A549 (cell line): ENCODE measurements around the gene ZNF622. TPM values are rescaled to one million over a fixed set of nuclear protein-coding genes. Genes with fewer than 3 reads are reported as not detected.

Source experiments
- ATAC-seq, 2 experiments: fragments of 200-7000 bp in 1 of 2; fragments of >200 bp in 1 of 2; cut with Nextera tagmentation in 1 of 2; cut with Tn5 transposase in 1 of 2; 3 replicates each; pipeline versions ENCODE4 v1.8.0 to v1.9.1; 2018 to 2020; ENCODE audit warnings: mild to moderate bottlenecking in 1 of 2, moderate library complexity in 1 of 2
- CTCF ChIA-PET: fragments of 300-600 bp; sonication (Branson Sonifier 250); formaldehyde crosslinking; extraction: SDS; loops from one replicate; lab custom pipeline; 2021; ENCODE audit warnings: antibody characterized with exemption, inconsistent platforms; lab: Yijun Ruan, JAX
- POLR2A ChIA-PET: fragments of 350-600 bp; formaldehyde crosslinking; extraction: SDS; loops from one replicate; lab custom pipeline; 2021; ENCODE audit warnings: antibody characterized with exemption, inconsistent platforms; lab: Yijun Ruan, JAX
- DNase-seq, 2 experiments: peaks; one replicate each; pipeline versions ENCODE4 v3.0.0 to v3.0.0-alpha.2; 2011 to 2016; ENCODE audit warnings: low read depth in 1 of 2, low spot score in 1 of 2
- FAIRE-seq: peaks from 2 replicates; lab custom pipeline; 2011; peaks lifted over from hg19 to GRCh38; lab: Jason Lieb, UNC
- H3K27ac ChIP-seq, 2 experiments: fragments of >200 bp; sonication (Bioruptor Twin); formaldehyde crosslinking; 3 replicates each; pipeline ENCODE4 v1.5.1; 2016 to 2017
- H3K4me1 ChIP-seq: fragments of >200 bp; sonication (Bioruptor Twin); formaldehyde crosslinking; 3 replicates; pipeline ENCODE4 v1.6.1; 2016
- H3K4me2 ChIP-seq: fragments of >200 bp; sonication (Bioruptor Twin); formaldehyde crosslinking; 3 replicates; pipeline ENCODE4 v1.6.1; 2016
- H3K4me3 ChIP-seq: fragments of >200 bp; sonication (Bioruptor Twin); formaldehyde crosslinking; 3 replicates; pipeline ENCODE4 v1.5.1; 2016
- H3K9me3 ChIP-seq: fragments of >200 bp; sonication (Bioruptor Twin); formaldehyde crosslinking; 3 replicates; pipeline ENCODE4 v1.6.1; 2016
- ATOH8 ChIP-seq: fragments of 250-450 bp; sonication (Bioruptor Pico); IDR thresholded peaks from 2 replicates; pipeline ENCODE4 v1.5.0; 2020; ENCODE audit warnings: low read depth, mild to moderate bottlenecking, moderate library complexity
- CBX2 ChIP-seq: fragments of 200-600 bp; sonication (generic); IDR thresholded peaks from 2 replicates; pipeline ENCODE4 v1.6.1; 2016; ENCODE audit warnings: low read depth, mild to moderate bottlenecking, borderline replicate concordance
- CBX8 ChIP-seq: fragments of 200-600 bp; sonication (generic); IDR thresholded peaks from 2 replicates; pipeline ENCODE4 v1.6.1; 2016
- CEBPB ChIP-seq, 2 experiments: fragments of >200 bp in 1 of 2; sonication (Bioruptor Twin) in 1 of 2; formaldehyde crosslinking in 1 of 2; IDR thresholded peaks; 2 replicates each; pipeline ENCODE4 v1.6.1; 2012 to 2016
- CHD2 ChIP-seq: fragments of 150-350 bp; IDR thresholded peaks from 2 replicates; pipeline ENCODE4 v1.6.1; 2014; ENCODE audit warnings: low read length; ENCODE audit not compliant: partially characterized antibody
- E2F6 ChIP-seq: IDR thresholded peaks from 2 replicates; pipeline ENCODE4 v1.6.1; 2012; ENCODE audit warnings: low read depth, borderline replicate concordance
- EP300 ChIP-seq, 2 experiments: fragments of >200 bp; sonication (Bioruptor Twin); formaldehyde crosslinking; IDR thresholded peaks; 2 replicates in 1 of 2; 3 replicates in 1 of 2; pipeline ENCODE4 v1.6.1; 2016 to 2017
- HDAC2 ChIP-seq: fragments of 200-600 bp; sonication (generic); IDR thresholded peaks from 2 replicates; pipeline ENCODE4 v1.6.1; 2016
- HMGXB4 ChIP-seq: fragments of 250-450 bp; sonication (Bioruptor Pico); IDR thresholded peaks from 2 replicates; pipeline ENCODE4 v1.5.0; 2021; ENCODE audit warnings: mild to moderate bottlenecking, moderate library complexity, borderline replicate concordance
- HOXB13 ChIP-seq: fragments of 250-450 bp; sonication (Bioruptor Pico); IDR thresholded peaks from 2 replicates; pipeline ENCODE4 v1.5.0; 2020; ENCODE audit warnings: low read depth, mild to moderate bottlenecking, moderate library complexity
- HOXB5 ChIP-seq: fragments of 250-450 bp; sonication (Bioruptor Pico); IDR thresholded peaks from 2 replicates; pipeline ENCODE4 v1.5.0; 2020; ENCODE audit warnings: mild to moderate bottlenecking, moderate library complexity
- JUNB ChIP-seq: fragments of >200 bp; sonication (Bioruptor Twin); formaldehyde crosslinking; IDR thresholded peaks from 2 replicates; pipeline ENCODE4 v1.6.1; 2016
- KDM5A ChIP-seq: fragments of 200-600 bp; sonication (generic); IDR thresholded peaks from 2 replicates; pipeline ENCODE4 v1.6.1; 2016; ENCODE audit warnings: antibody characterized with exemption, mild to moderate bottlenecking
- MAX ChIP-seq: IDR thresholded peaks from 2 replicates; pipeline ENCODE4 v1.6.1; 2012
- MYC ChIP-seq: IDR thresholded peaks from 2 replicates; pipeline ENCODE4 v1.6.1; 2012; ENCODE audit warnings: mild to moderate bottlenecking, inconsistent platforms, low read length, improper control_type of control experiment, borderline replicate concordance
- NFE2L2 ChIP-seq: fragments of 150-350 bp; conservative IDR thresholded peaks from 2 replicates; pipeline ENCODE4 v1.6.1; 2014; ENCODE audit warnings: low read length
- NPAS2 ChIP-seq: fragments of 250-450 bp; sonication (Bioruptor Pico); IDR thresholded peaks from 2 replicates; pipeline ENCODE4 v1.8.0; 2022; ENCODE audit warnings: mild to moderate bottlenecking, moderate library complexity, borderline replicate concordance
- NR3C1 ChIP-seq: fragments of >200 bp; sonication (Bioruptor Twin); formaldehyde crosslinking; IDR thresholded peaks from 3 replicates; pipeline ENCODE4 v1.6.1; 2017
- PBX3 ChIP-seq: IDR thresholded peaks from 2 replicates; pipeline ENCODE4 v1.6.1; 2012
- PHF8 ChIP-seq: fragments of 200-600 bp; sonication (generic); IDR thresholded peaks from 2 replicates; pipeline ENCODE4 v1.6.1; 2016; ENCODE audit warnings: low read depth, mild to moderate bottlenecking, antibody characterized with exemption, moderate library complexity, borderline replicate concordance
- POLR2A ChIP-seq: IDR thresholded peaks from 2 replicates; pipeline ENCODE4 v1.6.1; 2012; ENCODE audit warnings: mild to moderate bottlenecking, low read length
- RAD21 ChIP-seq, 2 experiments: fragments of >200 bp in 1 of 2; sonication (Bioruptor Twin) in 1 of 2; formaldehyde crosslinking in 1 of 2; IDR thresholded peaks in 1 of 2; conservative IDR thresholded peaks in 1 of 2; 2 replicates in 1 of 2; 3 replicates in 1 of 2; pipeline ENCODE4 v1.6.1; 2012 to 2018; ENCODE audit warnings: inconsistent platforms in 1 of 2
- RARB ChIP-seq: fragments of 250-450 bp; sonication (Bioruptor Pico); IDR thresholded peaks from 2 replicates; pipeline ENCODE4 v1.8.0; 2021; ENCODE audit warnings: mild to moderate bottlenecking, moderate library complexity
- SREBF2 ChIP-seq: fragments of 450-650 bp; IDR thresholded peaks from 2 replicates; pipeline ENCODE4 v1.6.1; 2014; ENCODE audit warnings: mild to moderate bottlenecking, moderate library complexity
- TFCP2L1 ChIP-seq: fragments of 250-450 bp; sonication (Bioruptor Pico); IDR thresholded peaks from 2 replicates; pipeline ENCODE4 v1.5.0; 2021; ENCODE audit warnings: mild to moderate bottlenecking
- USF2 ChIP-seq: fragments of 450-650 bp; IDR thresholded peaks from 2 replicates; pipeline ENCODE4 v1.6.1; 2014; ENCODE audit warnings: antibody characterized with exemption
- ZC3H11A ChIP-seq: fragments of 450-650 bp; IDR thresholded peaks from 2 replicates; pipeline ENCODE4 v1.6.1; 2014; ENCODE audit warnings: antibody characterized with exemption, mild to moderate bottlenecking
- ZFP36 ChIP-seq: fragments of 450-650 bp; IDR thresholded peaks from 2 replicates; pipeline ENCODE4 v1.6.1; 2014; ENCODE audit warnings: borderline replicate concordance; ENCODE audit not compliant: partially characterized antibody
- ZSCAN20 ChIP-seq: fragments of 250-450 bp; sonication (Bioruptor Pico); IDR thresholded peaks from 2 replicates; pipeline ENCODE4 v1.8.0; 2022; ENCODE audit warnings: mild to moderate bottlenecking, moderate library complexity
- WGBS: methylation state at CpG from one replicate; pipeline ENCODE4 v1.1.6; 2017; ENCODE audit errors: missing lambda C conversion rate; 5-methylcytosine and 5-hydroxymethylcytosine counted together
- polyA plus RNA-seq, 4 experiments: library from polyadenylated mRNA; depleted of rRNA in 3 of 4; stranded (reverse); fragments of >200 nt; fragmentation: RNase III in 1 of 4; extraction: RNeasy Plus Mini Kit Qiagen cat#74134 plus additional on column Dnase treatment in 1 of 4; gene quantifications; 2 replicates in 3 of 4; 3 replicates in 1 of 4; pipeline ENCODE4 v1.2.3, GENCODE V29; 2011 to 2017

Gene ZNF622
- polyA plus RNA-seq, 2 of the 4 experiments (the other 2 are of a cell fraction): 23.2 to 38.0 TPM

GRCh38 chr5:16417398-16418074 is 48.1 kb downstream of the ZNF622 start:
- Histone ChIP-seq H3K4me3 (no peak overlapping the region), H3K4me2 (no peak overlapping the region), H3K4me1 (no peaks in the 10 kb centered on the region), H3K27ac (no peak overlapping the region), H3K9me3 (no peaks in the 10 kb centered on the region)
- no peak for FAIRE-seq
- TF ChIP-seq MYC (no peak), CHD2 (no peak), NFE2L2 (no peak), PHF8 (no peak), PBX3 (no peak), USF2 (no peak), TFCP2L1 (no peak), HMGXB4 (CRISPR knock-in tag) (no peak), ZC3H11A (no peak), POLR2A (no peak), NR3C1 (no peak), CBX8 (no peak), CBX2 (no peak), EP300 (IDR thresholded peaks at IDR 0.05) (no peak), HDAC2 (no peak), RARB (CRISPR knock-in tag) (no peak)
- ATAC-seq: no peak
- DNase-seq: no peak
- WGBS: 27% methylated on average over 6 of the region's 6 CpGs
- POLR2A ChIA-PET: no interaction called here
- CTCF ChIA-PET: no interaction called here

- H3K4me3 ChIP-seq: no peak overlapping the region
- no peak for DNase-seq
- H3K9me3 ChIP-seq: no peaks in the 10 kb centered on the region
- H3K27ac ChIP-seq: no peak overlapping the region
- POLR2A ChIA-PET: no interaction called here
- no peaks in the 10 kb centered on the region for H3K4me1 ChIP-seq
- CTCF ChIA-PET: no interaction called here
- TF ChIP-seq E2F6 (no peak), CHD2 (no peak), JUNB (no peak), CBX2 (no peak), ZSCAN20 (CRISPR knock-in tag) (no peak), USF2 (no peak), MAX (no peak), NPAS2 (no peak), SREBF2 (no peak), RAD21 (conservative IDR thresholded peaks at IDR 0.05 in 1 of 2, IDR thresholded peaks at IDR 0.05 in 1 of 2) (no peak), HOXB5 (CRISPR knock-in tag) (no peak), PHF8 (no peak), HDAC2 (no peak), KDM5A (no peak), NFE2L2 (no peak), ATOH8 (CRISPR knock-in tag) (no peak), ZFP36 (no peak), CEBPB (IDR thresholded peaks at IDR 0.05) (no peak), HOXB13 (no peak)
- TF ChIP-seq, all 56 proteins: peak for 0
- 4% methylated on average over 2 of the region's 2 CpGs for WGBS
- FAIRE-seq (no peak), ATAC-seq (no peak)
- no peak overlapping the region for H3K4me2 ChIP-seq
Measured at GRCh38 chr5:16414861-16415260, 50.7 kb downstream of the ZNF622 start.
